ENCODE measurements around the gene MYOD1.

DNA sequence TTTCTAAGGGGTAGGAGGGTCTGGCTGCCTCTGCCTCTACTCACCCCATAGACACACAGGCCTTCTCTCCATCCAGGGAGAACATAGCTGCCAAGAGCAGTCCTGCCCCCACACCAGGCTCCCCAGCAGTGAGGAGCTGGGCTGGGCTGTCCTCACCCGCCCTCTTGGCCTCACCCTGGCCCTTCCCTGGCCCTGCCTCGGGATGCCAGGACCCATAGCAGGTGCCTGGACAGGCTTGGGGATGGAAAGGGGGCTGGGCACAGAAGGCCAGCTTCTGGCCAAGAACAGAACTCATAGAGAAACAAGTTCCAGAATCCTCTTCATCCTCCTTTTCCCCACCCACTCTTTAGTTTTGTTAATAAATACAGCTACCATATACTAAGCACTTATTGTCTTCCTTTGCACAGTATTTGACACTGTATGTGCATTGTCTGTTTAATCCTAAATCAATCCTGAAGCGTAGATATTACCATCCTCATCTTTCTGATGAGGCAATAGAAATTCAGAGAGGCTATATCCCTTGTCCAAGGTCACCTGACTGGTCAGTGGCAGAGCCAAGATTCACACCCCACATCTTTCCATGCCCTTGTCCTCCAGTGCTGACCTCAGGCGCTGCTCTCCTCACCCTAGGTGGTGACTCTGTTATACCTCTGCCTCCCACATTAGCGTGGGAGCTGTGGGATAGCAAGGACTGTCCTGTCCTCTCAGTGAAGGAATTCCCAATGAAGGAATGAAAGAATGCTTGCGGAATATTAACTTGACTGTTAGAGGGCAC lies 22.0 kb upstream of the MYOD1 start:
- TF ChIP-seq, protein P1, sequence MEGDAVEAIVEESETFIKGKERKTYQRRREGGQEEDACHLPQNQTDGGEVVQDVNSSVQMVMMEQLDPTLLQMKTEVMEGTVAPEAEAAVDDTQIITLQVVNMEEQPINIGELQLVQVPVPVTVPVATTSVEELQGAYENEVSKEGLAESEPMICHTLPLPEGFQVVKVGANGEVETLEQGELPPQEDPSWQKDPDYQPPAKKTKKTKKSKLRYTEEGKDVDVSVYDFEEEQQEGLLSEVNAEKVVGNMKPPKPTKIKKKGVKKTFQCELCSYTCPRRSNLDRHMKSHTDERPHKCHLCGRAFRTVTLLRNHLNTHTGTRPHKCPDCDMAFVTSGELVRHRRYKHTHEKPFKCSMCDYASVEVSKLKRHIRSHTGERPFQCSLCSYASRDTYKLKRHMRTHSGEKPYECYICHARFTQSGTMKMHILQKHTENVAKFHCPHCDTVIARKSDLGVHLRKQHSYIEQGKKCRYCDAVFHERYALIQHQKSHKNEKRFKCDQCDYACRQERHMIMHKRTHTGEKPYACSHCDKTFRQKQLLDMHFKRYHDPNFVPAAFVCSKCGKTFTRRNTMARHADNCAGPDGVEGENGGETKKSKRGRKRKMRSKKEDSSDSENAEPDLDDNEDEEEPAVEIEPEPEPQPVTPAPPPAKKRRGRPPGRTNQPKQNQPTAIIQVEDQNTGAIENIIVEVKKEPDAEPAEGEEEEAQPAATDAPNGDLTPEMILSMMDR (IDR thresholded peaks at IDR 0.05), result no peak
- TF ChIP-seq POLR2A (IDR thresholded peaks at IDR 0.05) (no peak), POLR2AphosphoS5 (IDR thresholded peaks at IDR 0.05) (no peak), EP300 (IDR thresholded peaks at IDR 0.05) (no peak)

All from gastroesophageal sphincter (tissue), 3 donors.